GM21786 (cell line): ENCODE measurements around the gene TDRD9.
A peak's percentile ranks its signal among the peaks of the same experiment; 100 is the strongest.
"Not testable (repeated sequence)": the region's sequence is repeated elsewhere in the genome, so short reads cannot be mapped to it uniquely, and the experiment has no call there.

Experiments
- ATAC-seq: cut with Tn5 transposase; IDR thresholded peaks from one replicate; pipeline ENCODE4 v1.9.1; 2021; ENCODE audit not compliant: unreplicated experiment

Gene TDRD9

GRCh38 chr14:103920981-103921854 lies 7.0 kb upstream of the TDRD9 start:
- ATAC-seq = peak; percentile 95

GRCh38 chr14:103921855-103922200 lies 6.4 kb upstream of the TDRD9 start:
- not testable (repeated sequence) for ATAC-seq

GRCh38 chr14:103923863-103924262 lies 4.4 kb upstream of the TDRD9 start:
- ATAC-seq = no peak

- ATAC-seq = no peak
Observed at GRCh38 chr14:103925316-103925715, 2.9 kb upstream of the TDRD9 start.

- ATAC-seq = no peak
Observed at GRCh38 chr14:103927566-103927965, 690 bp upstream of the TDRD9 start.

- ATAC-seq = no peak
Observed at GRCh38 chr14:103930051-103930604, 1.9 kb downstream of the TDRD9 start.

GRCh38 chr14:103931422-103931821 lies 3.2 kb downstream of the TDRD9 start:
- ATAC-seq = no peak

GRCh38 chr14:103932791-103933490 lies 4.7 kb downstream of the TDRD9 start:
- ATAC-seq = no peak

GRCh38 chr14:103935102-103935501 lies 6.8 kb downstream of the TDRD9 start:
- ATAC-seq = no peak

GRCh38 chr14:103941462-103941861 lies 13.2 kb downstream of the TDRD9 start:
- no peak for ATAC-seq

GRCh38 chr14:103941973-103942736 lies 13.9 kb downstream of the TDRD9 start, which contains the start of gene RD3L:
RD3L (minus strand) TSS chr14:103942529; CDS start chr14:103941695, 834 bp downstream.
- no peak for ATAC-seq

GRCh38 chr14:103943673-103944072 lies 15.4 kb downstream of the TDRD9 start:
- ATAC-seq = no peak

GRCh38 chr14:103946975-103947374 lies 18.7 kb downstream of the TDRD9 start:
- no peak for ATAC-seq

- no peak for ATAC-seq
Observed at GRCh38 chr14:103948442-103948841, 20.2 kb downstream of the TDRD9 start.

GRCh38 chr14:103949131-103949790 lies 21.0 kb downstream of the TDRD9 start:
- no peak for ATAC-seq

GRCh38 chr14:103960457-103961055 lies 32.3 kb downstream of the TDRD9 start:
- no peak for ATAC-seq

GRCh38 chr14:103961928-103962578 lies 33.8 kb downstream of the TDRD9 start:
- no peak for ATAC-seq

GRCh38 chr14:103966631-103967030 lies 38.4 kb downstream of the TDRD9 start:
- ATAC-seq = no peak

- ATAC-seq = no peak
Observed at GRCh38 chr14:103969961-103970360, 41.7 kb downstream of the TDRD9 start.

- ATAC-seq = no peak
Observed at GRCh38 chr14:103973354-103973753, 45.1 kb downstream of the TDRD9 start.
